HG02973 (cell line): ENCODE data around the gene UBE2O.
"Not testable (repeated sequence)": the region's sequence is repeated elsewhere in the genome, so short reads cannot be mapped to it uniquely, and the experiment has no call there.

Experiments
- ATAC-seq: cut with Tn5 transposase; IDR thresholded peaks from one replicate; pipeline ENCODE4 v1.9.1; 2021; ENCODE audit warnings: moderate library complexity; ENCODE audit not compliant: unreplicated experiment

UBE2O gene

GRCh38 chr17:76354747-76355310 is 98.1 kb downstream of the UBE2O start:
- no peak for ATAC-seq

GRCh38 chr17:76354317-76354729 is 98.6 kb downstream of the UBE2O start:
- no peak for ATAC-seq

GRCh38 chr17:76353599-76354316 is 99.2 kb downstream of the UBE2O start, which contains the start of gene PRPSAP1:
Gene PRPSAP1, minus strand, starts transcription at chr17:76353916. Its CDS starts 213 bp downstream, at chr17:76353703.
- peak; percentile 84 for ATAC-seq

GRCh38 chr17:76353004-76353598 is 99.9 kb downstream of the UBE2O start:
- peak; percentile 16 for ATAC-seq

- ATAC-seq, result no peak
Observed at GRCh38 chr17:76351526-76352071, 101.4 kb downstream of the UBE2O start.

- ATAC-seq, result no peak
Observed at GRCh38 chr17:76350463-76350862, 102.5 kb downstream of the UBE2O start.

GRCh38 chr17:76346936-76347335 is 106.0 kb downstream of the UBE2O start:
- not testable (repeated sequence) for ATAC-seq

- no peak for ATAC-seq
Observed at GRCh38 chr17:76345377-76345974, 107.5 kb downstream of the UBE2O start.

- ATAC-seq, result no peak
Observed at GRCh38 chr17:76343106-76343505, 109.8 kb downstream of the UBE2O start.

GRCh38 chr17:76341301-76341700 is 111.7 kb downstream of the UBE2O start:
- ATAC-seq, result no peak
